H9 (cell line): ENCODE data around the gene KIAA2012. TPM values are rescaled to one million over a fixed set of nuclear protein-coding genes. Genes with fewer than 3 reads are reported as not detected.

ENCODE experiments used
- DNase-seq: peaks from one replicate; pipeline ENCODE4 v3.0.0-alpha.2; 2017
- H2AFZ ChIP-seq: one replicate; pipeline ENCODE4 v1.6.1; 2013; ENCODE audit warnings: mild to moderate bottlenecking, low read length, control low read depth, moderate library complexity
- H2AK5ac ChIP-seq: 2 replicates; pipeline ENCODE4 v1.6.1; 2013; ENCODE audit warnings: low read length, control low read depth, mixed read lengths; ENCODE audit not compliant: insufficient read length
- H2BK120ac ChIP-seq: one replicate; pipeline ENCODE4 v1.6.1; 2013; ENCODE audit warnings: low read depth, mild to moderate bottlenecking, low read length, control low read depth, inconsistent platforms; ENCODE audit not compliant: poor library complexity, severe bottlenecking
- H2BK12ac ChIP-seq: 2 replicates; pipeline ENCODE4 v1.6.1; 2013; ENCODE audit warnings: low read length, control low read depth, mixed read lengths, low read depth; ENCODE audit not compliant: insufficient read length
- H2BK15ac ChIP-seq: 2 replicates; pipeline ENCODE4 v1.6.1; 2013; ENCODE audit warnings: low read depth, low read length, control low read depth
- H2BK20ac ChIP-seq: one replicate; pipeline ENCODE4 v1.6.1; 2013; ENCODE audit warnings: low read depth, mild to moderate bottlenecking, low read length, control low read depth, inconsistent platforms; ENCODE audit not compliant: poor library complexity, severe bottlenecking
- H2BK5ac ChIP-seq: 2 replicates; pipeline ENCODE4 v1.6.1; 2013; ENCODE audit warnings: low read length, control low read depth, mixed read lengths; ENCODE audit not compliant: insufficient read length
- H3K14ac ChIP-seq: 2 replicates; pipeline ENCODE4 v1.6.1; 2013; ENCODE audit warnings: low read length, control low read depth; ENCODE audit not compliant: insufficient read depth
- H3K18ac ChIP-seq: 2 replicates; pipeline ENCODE4 v1.6.1; 2013; ENCODE audit warnings: low read depth, mild to moderate bottlenecking, mixed read lengths, low read length, control low read depth; ENCODE audit not compliant: insufficient read length
- H3K23ac ChIP-seq: 2 replicates; pipeline ENCODE4 v1.6.1; 2013; ENCODE audit warnings: low read length, control low read depth, mixed read lengths, low read depth; ENCODE audit not compliant: insufficient read length
- H3K23me2 ChIP-seq: 2 replicates; pipeline ENCODE4 v1.6.1; 2013; ENCODE audit warnings: low read depth, mild to moderate bottlenecking, mixed read lengths, low read length, control low read depth; ENCODE audit not compliant: insufficient read length, poor library complexity, severe bottlenecking
- H3K27ac ChIP-seq: 2 replicates; pipeline ENCODE4 v1.5.1; 2013; ENCODE audit warnings: low read length, control low read depth, mixed read lengths, low read depth; ENCODE audit not compliant: insufficient read length
- H3K27me3 ChIP-seq: 2 replicates; pipeline ENCODE4 v1.6.1; 2013; ENCODE audit warnings: low read length, control low read depth, inconsistent platforms; ENCODE audit not compliant: insufficient read depth
- H3K4ac ChIP-seq: 2 replicates; pipeline ENCODE4 v1.6.1; 2013; ENCODE audit warnings: low read depth, mild to moderate bottlenecking, control low read depth, inconsistent platforms, low read length, moderate library complexity
- H3K4me1 ChIP-seq: 2 replicates; pipeline ENCODE4 v1.6.1; 2013; ENCODE audit warnings: low read length, control low read depth, inconsistent platforms; ENCODE audit not compliant: insufficient read depth
- H3K4me2 ChIP-seq: 2 replicates; pipeline ENCODE4 v1.6.1; 2013; ENCODE audit warnings: low read length, control low read depth, mixed read lengths; ENCODE audit not compliant: insufficient read length, insufficient read depth
- H3K56ac ChIP-seq: 2 replicates; pipeline ENCODE4 v1.6.1; 2013; ENCODE audit warnings: low read depth, mild to moderate bottlenecking, mixed read lengths, low read length, control low read depth; ENCODE audit not compliant: insufficient read length
- H3K79me1 ChIP-seq: 2 replicates; pipeline ENCODE4 v1.6.1; 2013; ENCODE audit warnings: low read depth, mild to moderate bottlenecking, moderate library complexity, low read length, control low read depth, inconsistent platforms; ENCODE audit not compliant: insufficient read depth, poor library complexity, severe bottlenecking
- H3K79me2 ChIP-seq: 2 replicates; pipeline ENCODE4 v1.6.1; 2013; ENCODE audit warnings: low read length, control low read depth, inconsistent platforms; ENCODE audit not compliant: insufficient read depth
- H3K9ac ChIP-seq: 2 replicates; pipeline ENCODE4 v1.6.1; 2013; ENCODE audit warnings: low read length, control low read depth, mixed read lengths; ENCODE audit not compliant: insufficient read length; ENCODE audit errors: extremely low read depth
- H3K9me3 ChIP-seq: one replicate; pipeline ENCODE4 v1.6.1; 2013; ENCODE audit warnings: low read depth, low read length, inconsistent platforms; ENCODE audit not compliant: control insufficient read depth
- H3T11ph ChIP-seq: one replicate; pipeline ENCODE4 v1.6.1; 2013; ENCODE audit warnings: mild to moderate bottlenecking, low read length, control low read depth, inconsistent platforms
- H4K20me1 ChIP-seq: one replicate; pipeline ENCODE4 v1.6.1; 2013; ENCODE audit not compliant: control insufficient read depth, insufficient read length, insufficient read depth
- H4K5ac ChIP-seq: 2 replicates; pipeline ENCODE4 v1.6.1; 2013; ENCODE audit warnings: low read depth, mild to moderate bottlenecking, mixed read lengths, low read length, control low read depth; ENCODE audit not compliant: insufficient read length
- H4K8ac ChIP-seq: replicated peaks from 2 replicates; pipeline ENCODE4 v1.6.1; 2013; ENCODE audit warnings: low read length, control low read depth, mixed read lengths, low read depth; ENCODE audit not compliant: insufficient read length
- H4K91ac ChIP-seq: 2 replicates; pipeline ENCODE4 v1.6.1; 2013; ENCODE audit warnings: low read depth, mild to moderate bottlenecking, moderate library complexity, mixed read lengths, low read length, control low read depth; ENCODE audit not compliant: insufficient read length
- H3K27ac Mint-ChIP-seq, 3 experiments: 2 replicates in 2 of 3; 3 replicates in 1 of 3; pipeline ENCODE4 v1.8.0; 2020 to 2021; ENCODE audit warnings: mixed read lengths in 3 of 3, mild to moderate bottlenecking in 1 of 3, moderate library complexity in 1 of 3
- H3K27me3 Mint-ChIP-seq: 2 replicates; pipeline ENCODE4 v1.8.0; 2021; ENCODE audit warnings: low read depth, mild to moderate bottlenecking, moderate library complexity, mixed read lengths
- H3K36me3 Mint-ChIP-seq, 3 experiments: 2 replicates in 2 of 3; 3 replicates in 1 of 3; pipeline ENCODE4 v1.8.0; 2020 to 2021; ENCODE audit warnings: low read depth in 3 of 3, mixed read lengths in 3 of 3; ENCODE audit not compliant: insufficient read depth in 1 of 3
- H3K4me1 Mint-ChIP-seq, 2 experiments: 2 replicates each; pipeline ENCODE4 v1.8.0; 2020; ENCODE audit warnings: mixed read lengths in 2 of 2
- H3K4me3 Mint-ChIP-seq, 2 experiments: 2 replicates in 1 of 2; 3 replicates in 1 of 2; pipeline ENCODE4 v1.8.0; 2020 to 2021; ENCODE audit warnings: mild to moderate bottlenecking in 2 of 2, mixed read lengths in 2 of 2, moderate library complexity in 1 of 2
- H3K9me3 Mint-ChIP-seq, 2 experiments: 2 replicates in 1 of 2; 3 replicates in 1 of 2; pipeline ENCODE4 v1.8.0; 2020; ENCODE audit warnings: mild to moderate bottlenecking in 2 of 2, mixed read lengths in 2 of 2, moderate library complexity in 1 of 2
- CTCF ChIP-seq: fragments of 200-600 bp; sonication (generic); conservative IDR thresholded peaks from 3 replicates; pipeline ENCODE4 v1.8.0; 2021; ENCODE audit warnings: antibody characterized with exemption, mild to moderate bottlenecking
- WGBS: extraction: QIAGEN DNeasy Blood & Tissue Kit; methylation state at CpG from one replicate; pipeline ENCODE4 v1.1.7; 2013; ENCODE audit warnings: missing lambda C conversion rate, low lambda C conversion rate, mixed read lengths; ENCODE audit not compliant: insufficient read length; ENCODE audit errors: extremely low coverage; 5-methylcytosine and 5-hydroxymethylcytosine counted together
- total RNA-seq: library from RNA; stranded (reverse); gene quantifications from 2 replicates; pipeline ENCODE4 v1.2.1, GENCODE V29; 2021

The KIAA2012 gene
- total RNA-seq, 1 experiment from 2014 or later, result not detected

DNA sequence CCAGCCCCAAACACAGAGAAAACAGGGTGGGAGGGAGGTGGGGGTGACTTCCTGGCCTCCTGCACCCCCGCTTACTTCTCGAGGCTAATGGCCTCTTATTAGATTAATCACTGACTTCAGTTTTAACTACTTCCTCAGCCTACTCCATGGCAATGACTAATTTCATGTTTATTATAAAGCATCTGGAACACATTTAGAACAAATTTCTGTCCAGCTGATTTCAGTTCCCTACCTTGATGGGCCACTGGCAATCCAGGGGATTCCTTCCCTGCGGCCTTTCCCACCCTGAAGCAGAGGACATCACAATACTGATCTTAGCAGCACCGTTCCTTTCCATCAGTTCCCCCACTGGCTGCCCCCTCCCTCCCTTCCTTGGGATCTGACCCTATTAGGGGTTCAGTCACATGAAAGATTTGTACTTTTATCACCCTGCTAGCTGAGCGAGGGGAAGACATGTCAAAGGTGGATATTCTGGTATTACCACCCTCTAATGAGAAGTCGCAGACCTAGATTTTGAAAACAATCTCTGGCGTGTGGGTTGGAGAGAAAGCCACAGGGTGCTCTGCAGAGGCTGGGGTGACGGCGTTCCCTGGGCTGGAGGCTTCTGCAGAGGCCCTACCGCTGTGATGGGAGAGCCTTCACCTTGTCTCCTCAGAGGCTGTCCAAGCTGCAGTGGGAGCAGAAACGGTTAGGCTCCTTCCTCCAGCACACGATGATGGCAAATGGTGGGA is 67.6 kb downstream of the KIAA2012 start:
- H3K4ac ChIP-seq, result no peak overlapping the region

More for the DNA sequence above, 67.6 kb downstream of the KIAA2012 start:
- H3K9me3 Mint-ChIP-seq, result no peaks in the 10 kb centered on the region
- Histone ChIP-seq H3K79me2 (no peaks in the 10 kb centered on the region), H2BK120ac (no peak overlapping the region), H3K23ac (no peak overlapping the region), H2AFZ (peak overlapping the region; percentile 71), H2BK15ac (no peak overlapping the region), H3K4me1 (peaks cover 3% of the 10 kb centered on the region; the same call in 1 of the 2 replicates), H4K8ac (no peak overlapping the region), H3K27ac (no peak overlapping the region), H4K91ac (no peak overlapping the region), H3K23me2 (no peaks in the 10 kb centered on the region), H3K9ac (no peak overlapping the region), H3T11ph (no peak overlapping the region), H3K4me2 (no peak overlapping the region), H2BK5ac (no peak overlapping the region), H4K5ac (no peak overlapping the region), H2BK20ac (no peak overlapping the region), H3K9me3 (no peaks in the 10 kb centered on the region), H3K27me3 (no peaks in the 10 kb centered on the region), H3K14ac (no peak overlapping the region; the same call in 1 of the 2 replicates), H3K56ac (no peak overlapping the region), H2BK12ac (no peak overlapping the region), H3K18ac (no peak overlapping the region), H4K20me1 (no peaks in the 10 kb centered on the region), H2AK5ac (no peak overlapping the region), H3K79me1 (no peaks in the 10 kb centered on the region)
- no peak for DNase-seq
- H3K27ac Mint-ChIP-seq, result peak overlapping the region in 1 of 3 experiments; percentile 12; a peak in 1 of 7 replicates
- H3K4me3 Mint-ChIP-seq, result no peak overlapping the region
- peaks cover 26 to 37% of the 10 kb centered on the region in 2 experiments for H3K4me1 Mint-ChIP-seq
- no peak for TF ChIP-seq CTCF
- WGBS, result no CpG with 5 or more reads among the region's 12 CpGs
- no peaks in the 10 kb centered on the region for H3K36me3 Mint-ChIP-seq
- H3K27me3 Mint-ChIP-seq, result no peaks in the 10 kb centered on the region; the same call in 1 of the 2 replicates
